NCI-H510A (cell line): ENCODE results near the gene DDX54.

ENCODE experiments used
- DNase-seq: peaks from one replicate; lab custom pipeline; 2025; lab: John Stamatoyannopoulos, UW

The DDX54 gene

GRCh38 chr12:113162102-113163029 is 22.9 kb downstream of the DDX54 start:
- no peak for DNase-seq

GRCh38 chr12:113161415-113162016 is 23.8 kb downstream of the DDX54 start:
- peak; percentile 93 for DNase-seq

GRCh38 chr12:113159937-113160336 is 25.3 kb downstream of the DDX54 start:
- DNase-seq = no peak

GRCh38 chr12:113158439-113159203 is 26.7 kb downstream of the DDX54 start:
- no peak for DNase-seq

GRCh38 chr12:113157218-113157859 is 27.9 kb downstream of the DDX54 start:
- no peak for DNase-seq

GRCh38 chr12:113155646-113156045 is 29.6 kb downstream of the DDX54 start:
- no peak for DNase-seq

- no peak for DNase-seq
Observed at GRCh38 chr12:113155060-113155459, 30.2 kb downstream of the DDX54 start.

- peak; percentile 42 for DNase-seq
Observed at GRCh38 chr12:113154351-113154973, 30.8 kb downstream of the DDX54 start.

- peak; percentile 79 for DNase-seq
Observed at GRCh38 chr12:113152835-113153814, 32.2 kb downstream of the DDX54 start.

- DNase-seq = no peak
Observed at GRCh38 chr12:113152196-113152834, 33.0 kb downstream of the DDX54 start.

GRCh38 chr12:113151655-113152054 is 33.6 kb downstream of the DDX54 start:
- DNase-seq = no peak

- DNase-seq = peak; percentile 83
Observed at GRCh38 chr12:113149361-113150150, 35.7 kb downstream of the DDX54 start, which contains the start of gene CFAP73. CFAP73 (plus strand) TSS chr12:113149724; CDS start chr12:113149858, 134 bp downstream.

GRCh38 chr12:113146999-113147398 is 38.3 kb downstream of the DDX54 start:
- DNase-seq = no peak

GRCh38 chr12:113145720-113146551 is 39.3 kb downstream of the DDX54 start:
- no peak for DNase-seq

- DNase-seq = no peak
Observed at GRCh38 chr12:113144806-113145205, 40.5 kb downstream of the DDX54 start.

- no peak for DNase-seq
Observed at GRCh38 chr12:113143959-113144358, 41.3 kb downstream of the DDX54 start.

GRCh38 chr12:113142886-113143332 is 42.4 kb downstream of the DDX54 start:
- DNase-seq = no peak
